Activated naive CD8-positive, alpha-beta T cell treated with anti-CD3 and anti-CD28 coated beads for 36 hours (primary cell): ENCODE data around the gene PBX2. TPM values are rescaled to one million over a fixed set of nuclear protein-coding genes. Genes with fewer than 3 reads are reported as not detected.
"Not testable (repeated sequence)": the region's sequence is repeated elsewhere in the genome, so short reads cannot be mapped to it uniquely, and the experiment has no call there.

ENCODE experiments used
- DNase-seq: peaks from one replicate; pipeline ENCODE4 v3.0.0; 2021
- H3K27ac Mint-ChIP-seq: one replicate; pipeline ENCODE4 v1.8.0; 2022; ENCODE audit warnings: mild to moderate bottlenecking, moderate library complexity, mixed read lengths
- H3K27me3 Mint-ChIP-seq: one replicate; pipeline ENCODE4 v1.8.0; 2022; ENCODE audit warnings: mild to moderate bottlenecking, mixed read lengths
- H3K36me3 Mint-ChIP-seq: one replicate; pipeline ENCODE4 v1.8.0; 2021; ENCODE audit warnings: mild to moderate bottlenecking, mixed read lengths
- H3K4me1 Mint-ChIP-seq: one replicate; pipeline ENCODE4 v1.8.0; 2021; ENCODE audit warnings: mixed read lengths
- H3K4me3 Mint-ChIP-seq: one replicate; pipeline ENCODE4 v1.8.0; 2022; ENCODE audit warnings: mild to moderate bottlenecking, moderate library complexity, mixed read lengths
- H3K9me3 Mint-ChIP-seq: one replicate; pipeline ENCODE4 v1.8.0; 2022; ENCODE audit warnings: mixed read lengths
- total RNA-seq, 2 experiments: library from RNA; stranded (reverse); gene quantifications; one replicate each; pipeline ENCODE4 v1.2.3, GENCODE V29; 2021

Gene PBX2
- total RNA-seq, 2 experiments from 2014 or later = 56.4 to 56.9 TPM

- Mint-ChIP-seq H3K36me3 (no peaks in the 10 kb centered on the region), H3K4me3 (no peak overlapping the region), H3K27ac (no peak overlapping the region), H3K27me3 (no peaks in the 10 kb centered on the region), H3K9me3 (no peaks in the 10 kb centered on the region), H3K4me1 (no peaks in the 10 kb centered on the region)
- no peak for DNase-seq
Observed at GRCh38 chr6:32212076-32212760, 22.2 kb upstream of the PBX2 start.

GRCh38 chr6:32211432-32211831, 21.4 kb upstream of the PBX2 start:
- H3K36me3 Mint-ChIP-seq, H3K4me3 Mint-ChIP-seq: not testable (repeated sequence)

GRCh38 chr6:32210191-32210601, 20.2 kb upstream of the PBX2 start:
- no peaks in the 10 kb centered on the region for H3K9me3 Mint-ChIP-seq
- DNase-seq = no peak
- no peaks in the 10 kb centered on the region for H3K27me3 Mint-ChIP-seq
- no peak overlapping the region for H3K27ac Mint-ChIP-seq
- H3K4me1 Mint-ChIP-seq = no peaks in the 10 kb centered on the region
- no peaks in the 10 kb centered on the region for H3K36me3 Mint-ChIP-seq
- H3K4me3 Mint-ChIP-seq = no peak overlapping the region

More at GRCh38 chr6:32211432-32211831, 21.4 kb upstream of the PBX2 start:
- not testable (repeated sequence) for H3K27ac Mint-ChIP-seq, H3K4me1 Mint-ChIP-seq, H3K9me3 Mint-ChIP-seq, H3K27me3 Mint-ChIP-seq, DNase-seq

- H3K4me3 Mint-ChIP-seq = no peak overlapping the region
- no peak overlapping the region for H3K27ac Mint-ChIP-seq
- no peaks in the 10 kb centered on the region for H3K27me3 Mint-ChIP-seq
- H3K4me1 Mint-ChIP-seq = no peaks in the 10 kb centered on the region
- H3K36me3 Mint-ChIP-seq = no peaks in the 10 kb centered on the region
- no peaks in the 10 kb centered on the region for H3K9me3 Mint-ChIP-seq
- no peak for DNase-seq
Observed at GRCh38 chr6:32208996-32209395, 19.0 kb upstream of the PBX2 start.

- no peak overlapping the region for H3K27ac Mint-ChIP-seq
- no peak overlapping the region for H3K4me3 Mint-ChIP-seq
- H3K9me3 Mint-ChIP-seq = no peaks in the 10 kb centered on the region
- no peaks in the 10 kb centered on the region for H3K4me1 Mint-ChIP-seq
- no peak for DNase-seq
- H3K36me3 Mint-ChIP-seq = no peaks in the 10 kb centered on the region
- no peaks in the 10 kb centered on the region for H3K27me3 Mint-ChIP-seq
Observed at GRCh38 chr6:32204268-32204715, 14.3 kb upstream of the PBX2 start.

- Mint-ChIP-seq H3K4me1 (no peaks in the 10 kb centered on the region), H3K27ac (no peak overlapping the region), H3K4me3 (no peak overlapping the region), H3K27me3 (no peaks in the 10 kb centered on the region), H3K9me3 (no peaks in the 10 kb centered on the region), H3K36me3 (no peaks in the 10 kb centered on the region)
- DNase-seq = no peak
Observed at GRCh38 chr6:32203426-32204267, 13.6 kb upstream of the PBX2 start.

GRCh38 chr6:32202186-32202585, 12.2 kb upstream of the PBX2 start:
- Mint-ChIP-seq H3K4me1 (no peaks in the 10 kb centered on the region), H3K9me3 (no peaks in the 10 kb centered on the region), H3K27ac (no peak overlapping the region), H3K36me3 (no peaks in the 10 kb centered on the region), H3K27me3 (no peaks in the 10 kb centered on the region), H3K4me3 (no peak overlapping the region)
- DNase-seq = no peak

- H3K9me3 Mint-ChIP-seq = no peaks in the 10 kb centered on the region
- no peak for DNase-seq
- H3K36me3 Mint-ChIP-seq = no peaks in the 10 kb centered on the region
- peaks cover 5% of the 10 kb centered on the region for H3K4me1 Mint-ChIP-seq
- no peaks in the 10 kb centered on the region for H3K27me3 Mint-ChIP-seq
- no peak overlapping the region for H3K27ac Mint-ChIP-seq
- H3K4me3 Mint-ChIP-seq = no peak overlapping the region
Observed at GRCh38 chr6:32200711-32201475, 10.9 kb upstream of the PBX2 start.

- no peaks in the 10 kb centered on the region for H3K9me3 Mint-ChIP-seq
- H3K27me3 Mint-ChIP-seq = no peaks in the 10 kb centered on the region
- no peak overlapping the region for H3K27ac Mint-ChIP-seq
- DNase-seq = no peak
- H3K4me1 Mint-ChIP-seq = peaks cover 18% of the 10 kb centered on the region
- no peak overlapping the region for H3K4me3 Mint-ChIP-seq
- peaks cover 2% of the 10 kb centered on the region for H3K36me3 Mint-ChIP-seq
Observed at GRCh38 chr6:32198866-32199265, 8.9 kb upstream of the PBX2 start.

GRCh38 chr6:32198345-32198696, 8.3 kb upstream of the PBX2 start:
- Mint-ChIP-seq H3K4me1 (peaks cover 24% of the 10 kb centered on the region), H3K9me3 (no peaks in the 10 kb centered on the region), H3K27me3 (no peaks in the 10 kb centered on the region), H3K27ac (no peak overlapping the region), H3K36me3 (peaks cover 2% of the 10 kb centered on the region), H3K4me3 (no peak overlapping the region)
- no peak for DNase-seq

- H3K27me3 Mint-ChIP-seq = no peaks in the 10 kb centered on the region
- H3K27ac Mint-ChIP-seq = peak overlapping the region; percentile 99
- peak overlapping the region; percentile 96 for H3K4me3 Mint-ChIP-seq
- H3K4me1 Mint-ChIP-seq = peaks cover 31% of the 10 kb centered on the region
- DNase-seq = no peak
- H3K36me3 Mint-ChIP-seq = peaks cover 3% of the 10 kb centered on the region
- H3K9me3 Mint-ChIP-seq = no peaks in the 10 kb centered on the region
Observed at GRCh38 chr6:32196682-32197616, 6.9 kb upstream of the PBX2 start.

- H3K36me3 Mint-ChIP-seq = peaks cover 6% of the 10 kb centered on the region
- peaks cover 31% of the 10 kb centered on the region for H3K4me1 Mint-ChIP-seq
- H3K27me3 Mint-ChIP-seq = no peaks in the 10 kb centered on the region
- peak; percentile 78 for DNase-seq
- no peaks in the 10 kb centered on the region for H3K9me3 Mint-ChIP-seq
- H3K4me3 Mint-ChIP-seq = peak overlapping the region; percentile 96
- peak overlapping the region; percentile 99 for H3K27ac Mint-ChIP-seq
Observed at GRCh38 chr6:32195902-32196681, 6.1 kb upstream of the PBX2 start.

GRCh38 chr6:32195652-32195901, 5.6 kb upstream of the PBX2 start:
- DNase-seq = peak; percentile 100
- no peaks in the 10 kb centered on the region for H3K27me3 Mint-ChIP-seq
- H3K4me1 Mint-ChIP-seq = peaks cover 33% of the 10 kb centered on the region
- H3K27ac Mint-ChIP-seq = peak overlapping the region; percentile 99
- peaks cover 8% of the 10 kb centered on the region for H3K36me3 Mint-ChIP-seq
- peak overlapping the region; percentile 96 for H3K4me3 Mint-ChIP-seq
- no peaks in the 10 kb centered on the region for H3K9me3 Mint-ChIP-seq
